Nephron progenitor cell (in vitro differentiated cells): ENCODE data around the gene CD200R1L.

Source experiments
- DNase-seq: peaks from one replicate; pipeline ENCODE4 v3.0.0; 2021
- H3K27ac Mint-ChIP-seq: 2 replicates; pipeline ENCODE4 v1.8.0; 2021; ENCODE audit warnings: mild to moderate bottlenecking, moderate library complexity, mixed read lengths
- H3K27me3 Mint-ChIP-seq: 2 replicates; pipeline ENCODE4 v1.8.0; 2021; ENCODE audit warnings: mild to moderate bottlenecking, low read depth, mixed read lengths; ENCODE audit not compliant: poor library complexity
- H3K36me3 Mint-ChIP-seq: 2 replicates; pipeline ENCODE4 v1.8.0; 2021; ENCODE audit warnings: low read depth, mixed read lengths
- H3K4me1 Mint-ChIP-seq: 2 replicates; pipeline ENCODE4 v1.8.0; 2021; ENCODE audit warnings: mixed read lengths
- H3K4me3 Mint-ChIP-seq: 2 replicates; pipeline ENCODE4 v1.8.0; 2021; ENCODE audit warnings: mild to moderate bottlenecking, moderate library complexity, mixed read lengths
- H3K9me3 Mint-ChIP-seq: 2 replicates; pipeline ENCODE4 v1.8.0; 2021; ENCODE audit warnings: mild to moderate bottlenecking, moderate library complexity, mixed read lengths
- TF ChIP-seq, protein P1 (sequence below): fragments of 200-600 bp; sonication (generic); IDR thresholded peaks from 2 replicates; pipeline ENCODE4 v1.5.0; 2021; ENCODE audit warnings: antibody characterized with exemption

Gene CD200R1L

DNA sequence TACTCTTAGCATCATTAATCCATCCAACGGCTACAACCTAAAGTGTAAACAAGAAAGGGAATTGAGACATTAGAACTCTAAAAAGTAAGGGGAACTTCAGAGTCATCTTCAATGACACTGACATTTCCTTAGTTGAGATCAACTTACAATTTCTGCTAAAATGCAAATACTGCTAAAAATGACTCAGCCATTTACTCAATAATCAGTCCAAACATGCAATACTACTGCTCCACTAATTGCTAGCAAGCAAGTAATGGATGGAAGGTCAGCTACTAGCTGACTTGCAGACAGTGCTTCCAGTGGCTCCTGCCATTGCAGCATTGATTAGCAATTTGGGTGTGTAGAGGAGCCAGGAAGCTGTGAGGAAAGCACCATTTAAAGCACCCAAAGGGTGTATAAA lies 28.4 kb downstream of the CD200R1L start:
- Mint-ChIP-seq H3K4me1 (no peaks in the 10 kb centered on the region), H3K9me3 (peaks cover 11% of the 10 kb centered on the region), H3K4me3 (no peak overlapping the region), H3K36me3 (no peaks in the 10 kb centered on the region), H3K27ac (no peak overlapping the region), H3K27me3 (no peaks in the 10 kb centered on the region)
- no peak for DNase-seq
- TF ChIP-seq, protein P1, sequence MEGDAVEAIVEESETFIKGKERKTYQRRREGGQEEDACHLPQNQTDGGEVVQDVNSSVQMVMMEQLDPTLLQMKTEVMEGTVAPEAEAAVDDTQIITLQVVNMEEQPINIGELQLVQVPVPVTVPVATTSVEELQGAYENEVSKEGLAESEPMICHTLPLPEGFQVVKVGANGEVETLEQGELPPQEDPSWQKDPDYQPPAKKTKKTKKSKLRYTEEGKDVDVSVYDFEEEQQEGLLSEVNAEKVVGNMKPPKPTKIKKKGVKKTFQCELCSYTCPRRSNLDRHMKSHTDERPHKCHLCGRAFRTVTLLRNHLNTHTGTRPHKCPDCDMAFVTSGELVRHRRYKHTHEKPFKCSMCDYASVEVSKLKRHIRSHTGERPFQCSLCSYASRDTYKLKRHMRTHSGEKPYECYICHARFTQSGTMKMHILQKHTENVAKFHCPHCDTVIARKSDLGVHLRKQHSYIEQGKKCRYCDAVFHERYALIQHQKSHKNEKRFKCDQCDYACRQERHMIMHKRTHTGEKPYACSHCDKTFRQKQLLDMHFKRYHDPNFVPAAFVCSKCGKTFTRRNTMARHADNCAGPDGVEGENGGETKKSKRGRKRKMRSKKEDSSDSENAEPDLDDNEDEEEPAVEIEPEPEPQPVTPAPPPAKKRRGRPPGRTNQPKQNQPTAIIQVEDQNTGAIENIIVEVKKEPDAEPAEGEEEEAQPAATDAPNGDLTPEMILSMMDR, result no peak

DNA sequence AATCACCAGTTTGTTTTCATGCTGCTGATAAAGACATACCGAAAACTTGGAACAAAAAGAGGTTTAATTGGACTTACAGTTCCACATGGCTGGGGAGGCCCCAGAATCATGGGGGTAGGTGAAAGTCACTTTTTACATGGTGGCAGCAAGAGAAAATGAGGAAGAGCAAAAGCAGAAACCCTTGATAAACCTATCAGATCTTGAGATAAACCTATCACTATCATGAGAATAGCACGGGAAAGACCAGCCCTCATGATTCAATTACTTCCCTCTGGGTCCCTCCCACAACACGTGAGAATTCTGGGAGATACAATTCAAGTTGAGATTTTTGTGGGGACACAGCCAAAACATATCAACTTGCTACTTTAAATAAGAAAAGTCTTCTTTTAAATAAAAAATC lies 28.9 kb downstream of the CD200R1L start:
- H3K4me3 Mint-ChIP-seq, result no peak overlapping the region
- TF ChIP-seq, protein P1, result no peak
- no peaks in the 10 kb centered on the region for H3K27me3 Mint-ChIP-seq
- H3K9me3 Mint-ChIP-seq, result peaks cover 11% of the 10 kb centered on the region
- no peak overlapping the region for H3K27ac Mint-ChIP-seq
- H3K4me1 Mint-ChIP-seq, result no peaks in the 10 kb centered on the region
- H3K36me3 Mint-ChIP-seq, result no peaks in the 10 kb centered on the region
- DNase-seq, result no peak

DNA sequence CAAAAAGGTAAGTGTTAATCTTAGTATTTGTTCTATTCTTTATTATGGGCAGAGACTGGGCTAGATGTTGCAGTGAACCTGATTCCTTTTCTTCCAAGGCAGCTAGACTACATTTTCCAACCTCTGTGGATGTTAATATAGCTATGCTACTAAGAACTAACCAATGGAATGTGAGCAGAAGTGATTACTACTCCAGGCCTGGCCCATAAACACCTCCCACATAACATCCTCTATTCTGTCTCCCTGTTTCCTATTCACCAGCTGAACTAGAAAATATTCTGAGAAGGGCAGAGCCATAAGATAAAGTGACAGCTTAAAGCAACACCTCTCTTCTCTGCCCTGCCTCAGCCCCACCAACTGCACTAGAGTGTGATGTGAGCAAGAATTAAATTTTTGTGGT lies 29.4 kb downstream of the CD200R1L start:
- TF ChIP-seq, protein P1, result no peak
- no peak overlapping the region for H3K27ac Mint-ChIP-seq

DNA sequence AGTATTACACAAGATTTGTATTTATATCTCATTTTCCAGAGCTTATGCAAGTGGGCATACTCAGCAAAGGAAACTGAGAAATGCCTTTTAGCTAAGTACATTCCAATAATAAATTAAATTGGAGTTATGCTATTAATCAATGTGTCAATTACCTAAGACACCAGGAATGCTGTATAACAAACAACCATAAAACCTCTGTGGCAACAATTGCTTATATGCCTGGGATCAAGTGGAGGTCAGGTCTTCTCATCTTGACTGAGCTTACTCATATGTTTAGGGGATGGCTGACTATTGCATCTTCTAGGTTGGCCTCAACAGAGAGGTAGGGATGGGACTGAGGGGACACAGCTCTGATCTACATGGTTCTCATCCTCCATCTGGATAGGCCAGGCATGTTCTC lies 30.7 kb downstream of the CD200R1L start:
- Mint-ChIP-seq H3K4me1 (peaks cover 17% of the 10 kb centered on the region), H3K36me3 (no peaks in the 10 kb centered on the region), H3K27me3 (no peaks in the 10 kb centered on the region), H3K27ac (no peak overlapping the region), H3K9me3 (peaks cover 11% of the 10 kb centered on the region), H3K4me3 (no peak overlapping the region)
- TF ChIP-seq, protein P1, result no peak
- DNase-seq, result no peak

More for the DNA sequence above, 29.4 kb downstream of the CD200R1L start:
- Mint-ChIP-seq H3K4me3 (no peak overlapping the region), H3K9me3 (peaks cover 11% of the 10 kb centered on the region), H3K27me3 (no peaks in the 10 kb centered on the region), H3K36me3 (no peaks in the 10 kb centered on the region), H3K4me1 (peaks cover 4% of the 10 kb centered on the region)
- DNase-seq, result no peak

DNA sequence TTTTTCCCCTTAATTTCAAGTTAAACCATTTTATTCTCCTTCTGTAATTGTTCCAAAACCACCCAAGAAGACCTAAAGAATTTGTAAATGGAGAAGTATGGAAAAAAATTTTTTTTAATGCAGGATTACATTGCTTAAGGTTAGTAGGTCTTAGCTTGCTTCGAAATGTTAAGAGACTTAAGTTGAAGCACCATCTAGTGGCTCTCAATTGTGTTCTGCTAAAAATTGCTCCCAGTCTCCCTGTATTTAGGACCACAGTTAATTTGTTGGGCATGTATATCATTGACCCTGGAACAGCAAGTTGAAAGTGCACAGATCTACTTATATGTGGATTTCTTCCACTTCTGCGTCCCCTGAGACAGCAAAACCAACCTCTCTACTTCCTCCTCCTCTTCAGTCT lies 32.4 kb downstream of the CD200R1L start:
- H3K36me3 Mint-ChIP-seq, result no peaks in the 10 kb centered on the region
- DNase-seq, result no peak
- H3K4me3 Mint-ChIP-seq, result no peak overlapping the region
- TF ChIP-seq, protein P1, result no peak
- H3K27ac Mint-ChIP-seq, result no peak overlapping the region
- H3K4me1 Mint-ChIP-seq, result peaks cover 24% of the 10 kb centered on the region
- peaks cover 7% of the 10 kb centered on the region for H3K9me3 Mint-ChIP-seq
- H3K27me3 Mint-ChIP-seq, result no peaks in the 10 kb centered on the region

DNA sequence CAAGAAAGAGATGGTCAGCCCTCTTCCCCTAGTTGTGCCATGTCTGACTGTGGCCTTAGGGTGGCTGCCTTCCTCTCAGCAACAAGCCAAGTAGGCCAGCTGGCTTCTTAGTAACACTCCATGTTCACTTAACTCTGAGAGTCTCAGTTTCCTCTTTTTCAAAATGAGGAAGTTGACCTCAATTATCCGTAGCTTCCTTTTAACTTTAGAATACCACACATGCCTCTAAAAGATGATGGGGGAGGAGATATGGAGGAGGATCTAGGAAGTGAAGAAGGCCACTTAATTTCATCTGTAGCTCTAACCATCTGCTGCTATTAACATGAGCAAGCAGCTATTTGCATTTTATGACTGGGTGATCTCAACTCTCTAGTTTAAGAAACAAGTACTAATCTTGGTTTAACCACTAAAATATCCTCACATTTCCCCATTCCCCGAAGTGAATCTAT lies 32.9 kb downstream of the CD200R1L start:
- TF ChIP-seq, protein P1, result no peak
- H3K27ac Mint-ChIP-seq, result no peak overlapping the region
- H3K36me3 Mint-ChIP-seq, result no peaks in the 10 kb centered on the region
- peaks cover 24% of the 10 kb centered on the region for H3K4me1 Mint-ChIP-seq
- H3K27me3 Mint-ChIP-seq, result no peaks in the 10 kb centered on the region
- no peak overlapping the region for H3K4me3 Mint-ChIP-seq
- DNase-seq, result no peak
- peaks cover 5% of the 10 kb centered on the region for H3K9me3 Mint-ChIP-seq
